A204.1 (cell line): ENCODE measurements around the gene PTPRN2.
"Not testable (repeated sequence)": the region's sequence is repeated elsewhere in the genome, so short reads cannot be mapped to it uniquely, and the experiment has no call there.

Source experiments
- FAIRE-seq: peaks from 2 replicates; lab custom pipeline; 2012; peaks lifted over from hg19 to GRCh38; lab: Jason Lieb, UNC

Gene PTPRN2

GRCh38 chr7:158587162-158588084, at the start of gene PTPRN2:
TSS of gene PTPRN2 (minus strand) at chr7:158587823.
- no peak for FAIRE-seq

DNA sequence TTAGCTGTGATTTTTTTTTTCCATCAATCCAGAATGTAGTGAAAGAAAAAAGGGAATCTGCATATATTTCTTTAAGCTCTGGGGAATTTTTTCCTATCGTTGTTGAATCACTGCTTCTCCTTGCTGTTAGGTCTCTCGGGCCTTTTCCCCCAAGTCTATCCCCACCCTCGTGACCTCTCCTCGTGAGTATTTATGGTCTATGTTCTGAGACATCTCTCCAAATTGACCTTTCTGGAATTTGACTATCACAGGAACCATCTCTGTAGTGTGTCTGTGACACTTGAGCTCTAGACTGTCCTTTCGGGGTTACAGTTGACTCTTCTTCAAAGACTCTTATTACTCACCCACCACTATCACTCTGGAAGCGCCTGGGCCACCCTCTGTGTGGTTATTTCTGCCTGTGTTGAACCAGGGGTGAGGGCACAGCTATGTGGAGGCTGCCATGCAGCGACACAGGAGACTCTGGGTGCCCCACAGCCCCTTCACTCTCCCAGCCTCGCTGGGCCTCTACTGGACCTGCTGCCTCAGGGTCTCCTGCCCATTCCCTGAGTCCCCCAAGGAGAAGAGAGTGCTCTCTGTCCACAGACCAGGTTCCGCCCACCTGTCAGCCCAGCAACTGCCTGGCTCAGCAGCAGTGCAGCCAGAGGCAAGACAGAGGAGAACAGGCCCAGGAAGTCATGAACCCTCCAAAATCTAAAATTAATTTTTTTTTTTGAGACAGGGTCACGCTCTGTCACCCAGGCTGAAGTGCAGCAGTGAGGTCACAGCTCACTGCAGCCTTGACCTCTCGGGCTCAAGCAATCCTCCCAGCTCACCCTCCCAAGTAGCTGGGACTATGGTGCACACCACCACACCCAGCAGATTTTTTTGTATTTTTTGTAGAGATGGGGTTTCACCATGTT, 45.7 kb upstream of the PTPRN2 start:
- no peak for FAIRE-seq

- no peak for FAIRE-seq
These were observed 44.1 kb upstream of the PTPRN2 start for GRCh38 chr7:158631574-158632195.

GRCh38 chr7:158626289-158626688, 38.7 kb upstream of the PTPRN2 start:
- not testable (repeated sequence) for FAIRE-seq

DNA sequence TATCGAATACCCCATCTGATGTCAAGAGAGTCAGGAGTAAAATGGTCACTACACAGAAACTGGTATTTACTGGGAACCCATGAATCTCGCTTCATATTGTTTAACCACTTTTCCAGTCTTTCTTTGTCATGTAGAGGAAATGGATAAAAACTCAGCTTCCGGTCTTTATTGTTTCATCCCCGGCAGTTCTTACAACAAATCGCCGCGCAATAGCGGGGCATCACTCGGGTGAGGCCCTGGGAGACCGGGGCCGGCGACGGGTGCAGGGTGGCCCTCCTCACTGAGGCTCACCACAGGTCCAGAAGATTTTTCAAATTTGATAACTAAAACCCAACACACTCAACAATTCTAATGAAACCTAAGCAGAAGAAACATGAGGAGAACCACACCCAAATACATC, 35.6 kb upstream of the PTPRN2 start:
- no peak for FAIRE-seq

DNA sequence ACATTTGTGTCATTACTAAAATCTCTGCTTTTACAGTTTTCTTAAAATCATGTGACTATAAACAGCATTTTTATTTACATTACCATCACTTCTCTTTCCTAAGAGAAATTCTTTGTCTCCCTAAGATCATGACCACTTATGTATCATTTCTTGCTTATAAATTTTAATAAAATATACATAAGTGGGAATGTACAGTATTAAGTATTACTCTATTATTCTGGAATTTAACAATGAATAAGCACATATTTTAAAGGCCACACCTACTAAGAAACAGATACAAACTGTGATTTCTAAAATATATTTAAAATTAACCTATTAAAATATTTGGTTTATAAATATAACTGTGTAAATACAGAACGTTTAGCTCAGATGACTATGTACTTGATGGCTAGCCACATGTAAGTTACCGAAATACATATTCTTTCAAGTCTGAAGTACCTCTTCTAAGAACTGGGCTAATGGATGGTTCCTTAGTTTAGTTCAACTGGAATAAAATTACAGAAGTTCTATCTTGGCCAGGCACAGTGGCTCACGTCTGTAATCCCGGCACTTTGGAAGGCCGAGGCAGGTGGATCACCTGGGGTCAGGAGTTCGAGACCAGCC, 33.3 kb upstream of the PTPRN2 start:
- FAIRE-seq = peak; percentile 94

- FAIRE-seq = no peak
These were observed 32.8 kb upstream of the PTPRN2 start for GRCh38 chr7:158620418-158620817.

DNA sequence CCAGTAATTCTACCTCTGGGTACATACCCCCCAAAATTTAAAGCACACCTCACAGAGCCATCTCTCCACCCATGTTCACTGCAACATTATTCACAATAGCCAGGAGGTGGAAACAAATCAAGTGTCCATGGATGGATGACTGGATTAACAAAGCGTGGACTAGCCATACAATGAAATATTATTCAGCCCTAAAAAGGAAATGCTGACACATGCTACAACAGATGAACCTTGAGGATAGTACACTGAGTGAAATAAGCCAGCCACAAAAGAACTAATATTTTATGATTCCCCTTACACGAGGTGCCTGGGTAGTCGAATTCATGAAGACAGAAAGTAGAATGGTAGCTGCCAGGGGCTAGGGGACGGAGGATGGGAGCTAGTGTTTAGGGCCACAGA, 31.1 kb upstream of the PTPRN2 start:
- FAIRE-seq = no peak

DNA sequence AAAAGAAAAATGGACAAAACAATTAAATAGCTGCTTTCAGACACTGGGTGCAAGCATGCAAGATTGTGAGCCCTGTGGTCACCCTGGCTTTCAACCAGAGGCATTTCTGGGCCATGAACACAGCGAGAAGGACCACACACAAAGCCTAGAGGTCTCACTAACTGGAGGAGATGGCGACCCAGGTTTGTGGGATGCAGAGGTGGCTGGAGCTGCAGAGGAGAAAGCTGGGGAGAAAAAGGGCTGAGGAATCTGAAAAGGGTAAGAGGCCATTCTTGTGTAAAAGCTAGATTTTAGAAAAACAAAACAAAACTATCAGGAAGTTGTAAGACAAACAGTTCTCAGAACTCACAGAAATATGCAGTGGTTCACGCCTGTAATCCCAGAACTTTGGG, 30.1 kb upstream of the PTPRN2 start:
- no peak for FAIRE-seq

- no peak for FAIRE-seq
These were observed 28.4 kb upstream of the PTPRN2 start for GRCh38 chr7:158616050-158616449.

- no peak for FAIRE-seq
These were observed 27.1 kb upstream of the PTPRN2 start for GRCh38 chr7:158614700-158615099.

DNA sequence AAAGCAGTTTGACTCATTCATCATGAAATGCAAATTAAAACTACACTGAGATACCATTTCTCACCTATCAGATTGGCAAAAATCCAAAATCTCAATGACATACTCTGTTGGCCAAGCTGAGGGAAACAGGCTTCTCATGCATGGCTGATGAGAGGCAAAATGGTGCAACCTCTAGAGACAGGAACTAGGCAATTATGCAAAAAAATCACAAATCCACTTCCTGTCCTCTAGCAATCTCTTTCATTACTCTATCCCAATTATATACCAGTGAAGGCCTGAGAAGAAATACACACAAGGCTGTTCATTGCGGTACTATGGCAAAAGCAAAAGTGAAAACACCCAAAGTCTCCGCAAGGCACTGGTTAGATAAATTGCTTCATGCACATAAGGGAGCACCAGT, 25.9 kb upstream of the PTPRN2 start:
- no peak for FAIRE-seq

DNA sequence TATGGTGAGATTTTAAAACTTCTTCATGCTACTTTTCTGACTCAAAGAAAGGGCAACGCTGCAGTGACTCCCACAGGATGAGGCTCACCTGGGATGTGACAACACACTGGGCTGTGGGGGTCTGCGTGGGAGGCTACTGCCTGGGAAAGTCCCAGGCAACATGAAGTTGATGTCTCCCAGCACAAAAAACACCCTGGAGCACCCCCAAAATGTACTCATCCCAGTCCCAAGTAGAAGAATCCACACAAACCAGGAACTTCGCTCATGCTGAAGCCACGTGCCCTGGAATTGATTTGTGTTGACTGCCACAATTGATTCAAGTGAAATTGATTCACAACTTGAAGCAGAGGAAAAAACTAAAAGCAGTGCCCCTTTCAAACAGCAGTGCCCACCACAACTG, 24.9 kb upstream of the PTPRN2 start:
- FAIRE-seq = no peak

DNA sequence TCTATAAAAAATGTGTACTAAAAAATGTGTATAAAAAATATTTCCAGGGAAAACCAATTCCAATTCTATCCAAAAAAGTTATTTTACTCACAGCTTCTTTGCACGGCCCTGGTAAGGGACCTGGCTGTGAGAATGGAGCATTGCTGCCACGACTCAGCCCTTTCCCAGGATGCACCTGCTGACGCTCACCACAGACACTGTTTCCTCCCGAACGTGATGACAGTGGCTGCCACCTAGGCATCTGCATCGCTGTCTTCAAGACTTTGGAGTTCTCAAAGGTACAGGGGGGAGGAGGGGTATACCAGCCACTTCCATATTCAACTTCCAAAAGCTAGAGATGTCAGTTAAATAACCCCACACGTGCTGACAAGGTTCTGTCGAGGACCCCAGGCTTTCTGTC, 23.9 kb upstream of the PTPRN2 start:
- FAIRE-seq = no peak

DNA sequence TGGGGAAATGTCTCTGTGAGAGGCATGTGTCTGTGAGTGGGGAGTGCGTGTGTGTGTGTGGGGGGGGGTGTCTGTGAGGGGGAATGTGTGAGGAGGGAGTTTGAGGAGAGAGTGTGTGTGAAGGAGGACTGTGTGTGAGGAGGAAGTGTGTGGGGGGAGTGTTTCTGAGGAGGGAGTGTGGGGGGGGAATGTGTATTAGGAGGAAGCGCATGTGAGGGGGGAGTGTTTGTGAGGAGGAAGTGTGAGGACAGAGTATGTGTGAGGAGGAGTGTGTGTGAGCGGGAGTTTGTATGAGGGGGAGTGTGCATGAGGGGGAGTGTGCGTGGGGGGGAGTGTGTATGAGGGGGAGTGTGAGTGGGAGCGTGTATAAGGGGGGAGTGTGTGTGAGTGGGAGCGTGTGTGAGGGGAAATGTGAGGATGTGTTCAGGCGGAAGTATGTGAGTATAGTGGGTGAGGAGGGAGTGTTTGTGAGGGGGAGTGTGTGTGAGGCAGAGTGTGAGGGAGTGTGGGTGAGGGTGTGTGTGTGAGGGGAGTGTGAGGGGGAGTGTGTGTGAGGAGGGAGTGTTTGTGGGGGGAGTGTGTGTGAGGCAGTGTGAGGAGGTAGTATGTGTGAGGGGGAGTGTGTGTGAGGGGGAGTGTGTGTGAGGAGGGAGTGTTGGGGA, 21.8 kb upstream of the PTPRN2 start:
- no peak for FAIRE-seq

GRCh38 chr7:158607563-158607962, 19.9 kb upstream of the PTPRN2 start:
- no peak for FAIRE-seq

DNA sequence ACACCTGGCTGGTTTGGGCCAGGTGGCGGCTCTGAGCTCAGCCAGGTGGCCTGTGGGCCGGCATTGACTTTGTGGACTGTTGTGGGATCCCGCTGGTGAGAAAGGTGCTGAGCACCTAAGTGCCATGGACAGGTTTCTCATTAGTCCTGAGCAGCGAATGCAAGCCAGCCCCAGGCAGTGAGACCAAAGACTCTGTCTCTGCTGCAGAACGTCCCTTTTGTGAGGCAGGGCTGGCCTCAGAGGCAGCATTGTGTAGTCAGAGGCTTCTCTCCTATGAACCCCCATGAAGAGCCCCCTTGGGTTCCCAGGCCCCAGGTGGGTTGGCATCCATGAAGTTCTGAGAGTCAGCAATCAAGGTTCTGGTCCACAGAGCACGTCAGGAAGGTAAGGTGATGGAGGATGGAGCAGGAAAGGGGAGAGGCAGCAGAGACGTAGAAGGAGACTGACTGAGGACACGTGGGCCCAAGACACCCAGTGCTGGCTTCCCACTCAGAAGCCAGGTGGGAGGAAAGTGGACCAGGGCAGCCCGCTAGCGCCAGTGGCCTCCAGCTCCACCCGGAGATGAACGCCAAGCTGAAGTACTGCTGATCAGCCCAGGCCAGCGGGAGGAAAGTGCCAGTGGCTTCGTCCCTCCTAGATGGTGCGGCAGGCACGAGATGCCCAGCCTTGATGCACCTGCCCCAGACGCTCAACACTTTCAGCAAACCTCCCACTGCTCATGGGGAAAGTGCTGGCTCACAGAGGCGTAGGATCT, 19.2 kb upstream of the PTPRN2 start:
- no peak for FAIRE-seq

- no peak for FAIRE-seq
These were observed 18.5 kb upstream of the PTPRN2 start for GRCh38 chr7:158606129-158606528.

DNA sequence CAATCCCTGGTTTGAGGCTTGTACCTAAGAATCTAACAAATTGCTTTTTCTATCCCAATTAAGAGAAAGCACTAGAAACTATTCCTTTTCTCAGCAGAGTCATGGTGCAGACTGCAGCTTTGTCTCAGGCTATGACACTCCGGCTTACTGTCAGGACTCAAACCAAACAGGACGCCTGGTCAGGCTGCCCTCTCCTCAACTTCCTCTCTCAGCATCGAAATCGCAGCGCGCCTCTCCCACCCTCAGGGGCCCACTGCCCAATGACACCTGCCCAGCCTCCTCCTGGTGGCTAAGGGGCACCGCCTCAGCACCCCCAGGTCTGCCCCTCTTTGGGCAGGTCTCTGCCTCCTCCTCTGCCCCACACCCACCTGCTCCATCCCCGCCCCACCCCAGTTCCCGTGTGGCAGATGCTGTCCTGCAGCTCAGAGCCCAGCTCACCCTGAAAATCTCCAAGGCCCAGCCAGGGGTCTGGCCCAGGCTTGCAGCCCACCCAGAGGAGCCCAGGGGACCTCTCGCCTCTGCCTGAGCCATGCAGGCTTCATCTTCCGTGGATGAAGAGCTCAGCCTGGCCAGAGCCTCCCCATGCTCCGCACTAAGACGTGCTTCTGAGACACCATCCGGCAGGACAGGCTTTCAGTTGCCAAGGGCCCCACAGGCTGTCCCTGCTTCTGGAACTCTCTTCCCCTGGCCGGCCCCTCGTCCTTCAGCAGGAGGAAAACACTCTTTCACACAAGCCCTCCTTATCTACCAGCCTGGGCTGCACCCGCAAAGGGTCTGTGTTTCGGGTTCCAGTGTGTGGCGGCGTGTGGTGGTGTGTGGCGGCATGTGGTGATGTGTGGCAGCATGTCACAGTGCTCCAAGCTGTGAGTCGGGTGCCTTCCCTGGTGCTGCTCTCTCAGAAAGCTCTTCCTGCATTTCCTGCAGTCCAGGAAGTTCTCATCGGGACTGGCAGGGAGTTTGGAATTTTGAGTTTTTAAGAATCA, 16.4 kb upstream of the PTPRN2 start:
- FAIRE-seq = no peak
